Esophagus muscularis mucosa (tissue), 4 donors: Measurements from ENCODE around the gene SLC25A25. TPM values are rescaled to one million over a fixed set of nuclear protein-coding genes. Genes with fewer than 3 reads are reported as not detected.
"Not testable (repeated sequence)": the region's sequence is repeated elsewhere in the genome, so short reads cannot be mapped to it uniquely, and the experiment has no call there.

Source experiments
- DNase-seq: peaks from one replicate; pipeline ENCODE4 v3.0.0-alpha.2; 2017; ENCODE audit errors: extremely low spot score
- H3K27ac ChIP-seq, 4 donors: fragments of 200-600 bp; sonication (generic); replicated peaks in 1 of 4; 1 replicate in 3 of 4; 2 replicates in 1 of 4; pipeline ENCODE4 v1.5.1; 2016 to 2019; ENCODE audit warnings: mild to moderate bottlenecking in 1 of 4
- H3K27me3 ChIP-seq, 4 donors: fragments of 200-600 bp; sonication (generic); one replicate each; pipeline versions ENCODE4 v1.5.1 to v1.6.0; 2016 to 2019
- H3K36me3 ChIP-seq, 4 donors: fragments of 200-600 bp; sonication (generic); one replicate each; pipeline ENCODE4 v1.5.1; 2016 to 2019
- H3K4me1 ChIP-seq, 4 donors: fragments of 200-600 bp; sonication (generic); one replicate each; pipeline ENCODE4 v1.5.1; 2016 to 2019
- H3K4me3 ChIP-seq, 4 donors: fragments of 200-600 bp; sonication (generic); 1 replicate in 2 of 4; 2 replicates in 2 of 4; pipeline ENCODE4 v1.5.1; 2016 to 2019; ENCODE audit warnings: mild to moderate bottlenecking in 4 of 4, moderate library complexity in 1 of 4
- H3K9me3 ChIP-seq, 4 donors: fragments of 200-600 bp; sonication (generic); 1 replicate in 3 of 4; 2 replicates in 1 of 4; pipeline ENCODE4 v1.5.1; 2016 to 2019
- EP300 ChIP-seq: sonication (generic); formaldehyde crosslinking; IDR thresholded peaks from one replicate; pipeline ENCODE4 v1.6.1; 2017; ENCODE audit warnings: antibody characterized with exemption
- POLR2A ChIP-seq: fragments of 450-650 bp; IDR thresholded peaks from one replicate; pipeline ENCODE4 v1.6.1; 2017; ENCODE audit warnings: antibody characterized with exemption, moderate library complexity, mild to moderate bottlenecking, low read depth
- POLR2AphosphoS5 ChIP-seq, 2 donors: sonication (generic); formaldehyde crosslinking; IDR thresholded peaks; one replicate each; pipeline ENCODE4 v1.6.1; 2017; ENCODE audit warnings: antibody characterized with exemption in 2 of 2
- WGBS: methylation state at CpG from one replicate; pipeline ENCODE4 v1.1.5; 2018; 5-methylcytosine and 5-hydroxymethylcytosine counted together
- intact Hi-C: fragments of 100-400 bp; cut with DNase I; formaldehyde crosslinking; loops from one replicate; pipeline ENCODE4 v1.15.1; 2023
- total RNA-seq, 4 donors: library from RNA; depleted of rRNA; stranded (reverse); fragments of >200 nt; gene quantifications; one replicate each; pipeline versions ENCODE4 v1.1.0 to v1.2.1, GENCODE V29; 2016
- TF ChIP-seq, protein P1 (sequence below), 3 experiments: fragments of 200-600 bp in 2 of 3; fragments of 450-650 bp in 1 of 3; sonication (generic) in 2 of 3; IDR thresholded peaks; one replicate each; pipeline ENCODE4 v1.5.1; 2017 to 2019; ENCODE audit warnings: antibody characterized with exemption in 3 of 3, mild to moderate bottlenecking in 2 of 3, moderate library complexity in 1 of 3

Gene SLC25A25
- total RNA-seq, 4 donors from 2014 or later, result 14.5 to 140 (median 21.3) TPM

DNA sequence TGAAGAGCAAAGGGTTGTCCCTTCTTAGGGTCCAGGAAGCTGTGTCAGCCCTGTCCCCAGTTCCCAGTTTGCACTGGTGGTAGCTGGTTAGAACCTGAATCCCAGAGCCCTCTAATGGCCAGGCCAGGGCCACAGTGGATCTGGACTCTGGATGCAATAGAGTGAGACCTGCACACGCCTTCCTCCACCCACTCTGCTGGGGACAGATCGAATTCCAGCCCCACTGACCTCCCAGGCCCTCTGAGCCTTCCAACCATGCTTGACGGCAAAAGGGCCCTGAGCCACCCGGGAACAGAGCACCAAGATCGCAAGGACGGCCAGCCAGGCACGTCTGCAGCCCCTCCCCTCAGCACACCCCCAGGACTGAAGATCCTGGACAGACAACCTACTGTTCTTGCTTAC lies 24.6 kb upstream of the SLC25A25 start:
- peak overlapping the region in 1 of 4 donors; percentile 33 for H3K27ac ChIP-seq
- no peak for DNase-seq
- H3K9me3 ChIP-seq, result no peaks in the 10 kb centered on the region
- H3K4me1 ChIP-seq, result peaks cover 0 to 5% (median 0%) of the 10 kb centered on the region in 4 donors
- no peaks in the 10 kb centered on the region for H3K27me3 ChIP-seq
- H3K4me3 ChIP-seq, result no peak overlapping the region
- intact Hi-C loops, result no loop called here
- no peaks in the 10 kb centered on the region for H3K36me3 ChIP-seq
- WGBS, result 76% methylated on average over 5 of the region's 7 CpGs
- no peak for TF ChIP-seq EP300
- TF ChIP-seq POLR2AphosphoS5 (IDR thresholded peaks at IDR 0.05), result no peak
- TF ChIP-seq, protein P1, sequence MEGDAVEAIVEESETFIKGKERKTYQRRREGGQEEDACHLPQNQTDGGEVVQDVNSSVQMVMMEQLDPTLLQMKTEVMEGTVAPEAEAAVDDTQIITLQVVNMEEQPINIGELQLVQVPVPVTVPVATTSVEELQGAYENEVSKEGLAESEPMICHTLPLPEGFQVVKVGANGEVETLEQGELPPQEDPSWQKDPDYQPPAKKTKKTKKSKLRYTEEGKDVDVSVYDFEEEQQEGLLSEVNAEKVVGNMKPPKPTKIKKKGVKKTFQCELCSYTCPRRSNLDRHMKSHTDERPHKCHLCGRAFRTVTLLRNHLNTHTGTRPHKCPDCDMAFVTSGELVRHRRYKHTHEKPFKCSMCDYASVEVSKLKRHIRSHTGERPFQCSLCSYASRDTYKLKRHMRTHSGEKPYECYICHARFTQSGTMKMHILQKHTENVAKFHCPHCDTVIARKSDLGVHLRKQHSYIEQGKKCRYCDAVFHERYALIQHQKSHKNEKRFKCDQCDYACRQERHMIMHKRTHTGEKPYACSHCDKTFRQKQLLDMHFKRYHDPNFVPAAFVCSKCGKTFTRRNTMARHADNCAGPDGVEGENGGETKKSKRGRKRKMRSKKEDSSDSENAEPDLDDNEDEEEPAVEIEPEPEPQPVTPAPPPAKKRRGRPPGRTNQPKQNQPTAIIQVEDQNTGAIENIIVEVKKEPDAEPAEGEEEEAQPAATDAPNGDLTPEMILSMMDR (IDR thresholded peaks at IDR 0.05), result no peak
- no peak for TF ChIP-seq POLR2A

DNA sequence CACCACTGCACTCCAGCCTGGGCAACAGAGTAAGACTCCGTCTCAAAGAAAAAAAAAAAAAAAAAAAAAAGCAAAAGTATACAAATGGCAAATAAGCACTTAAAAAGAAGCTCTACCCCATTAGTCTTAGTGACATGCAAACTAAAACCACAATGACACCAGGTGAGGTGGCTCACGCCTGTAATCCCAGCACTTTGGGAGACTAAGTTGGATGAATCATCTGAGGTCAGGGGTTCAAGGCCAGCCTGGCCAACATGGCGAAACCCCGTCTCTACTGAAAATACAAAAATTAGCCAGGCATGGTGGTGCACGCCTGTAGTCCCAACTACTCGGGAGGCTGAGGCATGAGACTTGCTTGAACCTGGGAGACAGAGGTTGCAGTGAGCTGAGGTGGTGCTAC lies 22.6 kb upstream of the SLC25A25 start:
- intact Hi-C loops, H3K36me3 ChIP-seq, H3K4me3 ChIP-seq, H3K27ac ChIP-seq, H3K9me3 ChIP-seq, H3K27me3 ChIP-seq, H3K4me1 ChIP-seq, DNase-seq: not testable (repeated sequence)
- WGBS, result 88% methylated on average over 6 of the region's 6 CpGs

DNA sequence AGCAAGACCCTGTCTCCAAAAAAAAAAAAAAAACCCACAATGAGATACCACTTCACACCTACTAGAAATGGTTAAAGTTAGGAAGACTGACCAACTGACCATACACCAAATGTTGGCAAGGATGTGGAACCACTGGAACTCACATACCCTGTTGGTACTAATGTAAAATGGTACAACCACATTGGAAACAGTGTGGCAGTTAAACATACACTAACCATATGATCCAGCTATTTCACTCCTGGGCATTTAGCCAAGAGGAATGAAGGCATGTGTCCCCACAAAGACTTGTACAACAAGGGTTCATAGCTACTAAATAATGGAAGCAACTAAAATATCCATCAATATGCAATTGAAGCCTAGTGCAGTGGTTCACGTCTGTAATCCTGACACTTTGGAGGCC lies 22.2 kb upstream of the SLC25A25 start:
- Histone ChIP-seq H3K9me3 (no peaks in the 10 kb centered on the region), H3K27me3 (no peaks in the 10 kb centered on the region), H3K36me3 (no peaks in the 10 kb centered on the region), H3K4me1 (peaks cover 0 to 5% (median 0%) of the 10 kb centered on the region in 4 donors), H3K4me3 (no peak overlapping the region), H3K27ac (no peak overlapping the region)
- intact Hi-C loops, result no loop called here
- 83% methylated on average over 1 of the region's 1 CpG for WGBS
- TF ChIP-seq POLR2A (no peak), POLR2AphosphoS5 (IDR thresholded peaks at IDR 0.05) (no peak), EP300 (no peak)
- TF ChIP-seq, protein P1 (IDR thresholded peaks at IDR 0.05), result no peak
- DNase-seq, result no peak

DNA sequence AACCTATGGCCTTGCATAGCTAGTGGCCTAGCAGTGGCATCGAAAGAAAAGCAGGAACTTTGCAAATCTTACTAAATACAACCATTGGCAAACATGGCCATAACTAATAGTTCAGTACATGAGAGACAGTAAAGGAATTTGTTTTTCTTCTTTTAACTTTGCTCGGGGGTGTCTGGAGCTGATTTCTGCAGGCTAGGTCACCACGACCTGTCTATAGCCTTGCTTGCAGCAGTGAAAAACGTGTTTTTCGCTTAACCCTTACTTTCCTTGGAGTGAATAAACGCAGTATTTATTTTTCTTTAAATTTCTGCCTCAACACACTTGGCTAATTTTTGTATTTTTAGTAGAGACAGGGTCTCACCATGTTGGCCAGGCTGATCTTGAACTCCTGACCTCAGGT lies 20.8 kb upstream of the SLC25A25 start:
- Histone ChIP-seq H3K27me3 (no peaks in the 10 kb centered on the region), H3K27ac (no peak overlapping the region), H3K36me3 (no peaks in the 10 kb centered on the region), H3K4me1 (peaks cover 0 to 5% (median 0%) of the 10 kb centered on the region in 4 donors), H3K9me3 (no peaks in the 10 kb centered on the region), H3K4me3 (no peak overlapping the region)
- WGBS, result 73% methylated on average over 6 of the region's 6 CpGs
- DNase-seq, result no peak
- no peak for TF ChIP-seq EP300
- TF ChIP-seq POLR2A, result no peak
- TF ChIP-seq, protein P1 (IDR thresholded peaks at IDR 0.05), result no peak
- no peak for TF ChIP-seq POLR2AphosphoS5 (IDR thresholded peaks at IDR 0.05)
- intact Hi-C loops, result no loop called here

DNA sequence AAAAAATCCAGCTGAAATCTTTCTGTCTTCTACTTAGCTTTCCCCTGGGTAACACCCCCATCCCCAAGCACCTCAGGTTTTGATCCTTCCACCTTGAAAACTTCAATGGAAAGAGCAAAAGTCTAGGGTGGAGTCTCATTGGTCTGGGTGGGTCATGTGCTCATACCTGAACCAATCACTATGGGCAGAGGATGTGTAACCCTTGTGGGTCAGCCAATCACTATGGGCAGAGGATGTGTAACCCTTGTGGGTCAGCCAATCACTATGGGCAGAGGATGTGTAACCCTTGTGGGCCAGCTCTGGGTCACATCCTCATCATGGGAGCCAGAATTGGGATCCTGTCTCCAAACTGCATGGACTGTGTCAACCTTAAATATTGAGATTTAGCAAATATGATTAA lies 19.4 kb upstream of the SLC25A25 start:
- no peaks in the 10 kb centered on the region for H3K36me3 ChIP-seq
- TF ChIP-seq POLR2A, result no peak
- no peak for TF ChIP-seq EP300
- TF ChIP-seq, protein P1 (IDR thresholded peaks at IDR 0.05), result no peak
- no peak for TF ChIP-seq POLR2AphosphoS5 (IDR thresholded peaks at IDR 0.05)
- H3K9me3 ChIP-seq, result no peaks in the 10 kb centered on the region
- H3K27ac ChIP-seq, result no peak overlapping the region
- H3K4me1 ChIP-seq, result peaks cover 0 to 5% (median 0%) of the 10 kb centered on the region in 4 donors
- no peaks in the 10 kb centered on the region for H3K27me3 ChIP-seq
- H3K4me3 ChIP-seq, result no peak overlapping the region
- no peak for DNase-seq
- intact Hi-C loops, result no loop called here
